Subcutaneous adipose tissue (tissue), 4 donors: ENCODE data around the gene GNS. TPM values are rescaled to one million over a fixed set of nuclear protein-coding genes. Genes with fewer than 3 reads are reported as not detected.

Experiments
- CTCF ChIP-seq: fragments of 450-650 bp; IDR thresholded peaks from one replicate; pipeline ENCODE4 v1.5.1; 2016; ENCODE audit warnings: low read depth, mild to moderate bottlenecking, control low read depth, antibody characterized with exemption, moderate library complexity
- total RNA-seq, 4 donors: library from RNA; depleted of rRNA; stranded (reverse); fragments of >200 nt; gene quantifications; one replicate each; pipeline ENCODE4 v1.1.0, GENCODE V29; 2016

Gene GNS
- total RNA-seq, 4 donors from 2014 or later = 143 to 384 (median 184) TPM

GRCh38 chr12:64731683-64732082 is 27.5 kb downstream of the GNS start:
- no peak for TF ChIP-seq CTCF

GRCh38 chr12:64730588-64730969 is 28.6 kb downstream of the GNS start:
- TF ChIP-seq CTCF = no peak

- no peak for TF ChIP-seq CTCF
These were observed 29.2 kb downstream of the GNS start for GRCh38 chr12:64729909-64730587.

- TF ChIP-seq CTCF = no peak
These were observed 34.9 kb downstream of the GNS start for GRCh38 chr12:64724201-64724745.

- TF ChIP-seq CTCF = no peak
These were observed 35.6 kb downstream of the GNS start for GRCh38 chr12:64723630-64724029.

GRCh38 chr12:64722835-64723234 is 36.4 kb downstream of the GNS start:
- TF ChIP-seq CTCF = no peak

GRCh38 chr12:64720884-64721283 is 38.3 kb downstream of the GNS start:
- no peak for TF ChIP-seq CTCF
